ENCODE results near the gene VSTM2B. TPM values are rescaled to one million over a fixed set of nuclear protein-coding genes. Genes with fewer than 3 reads are reported as not detected.

VSTM2B gene
- total RNA-seq, 1 donor from 2014 or later = not detected

GRCh38 chr19:29488316-29488715, 37.5 kb upstream of the VSTM2B start:
- Histone ChIP-seq H3K79me2 (ENCODE audit: low read depth) (no peaks in the 10 kb centered on the region), H3K27ac (no peak overlapping the region), H3F3A (ENCODE audit: low read depth) (no peaks in the 10 kb centered on the region), H2AFZ (replicated peaks) (no peak overlapping the region), H3K4me2 (no peak overlapping the region), H3K4me3 (no peak overlapping the region), H4K20me1 (ENCODE audit: low read depth) (no peaks in the 10 kb centered on the region), H3K27me3 (peaks cover 10% of the 10 kb centered on the region), H3K9ac (no peak overlapping the region), H3K36me3 (no peaks in the 10 kb centered on the region), H3K4me1 (no peaks in the 10 kb centered on the region), H3K9me3 (ENCODE audit: low read depth) (no peaks in the 10 kb centered on the region)
- DNase-seq (ENCODE audit: low spot score) = no peak
- Mint-ChIP-seq H3K27ac (no peak overlapping the region), H3K36me3 (no peaks in the 10 kb centered on the region), H3K27me3 (ENCODE audit: insufficient read depth, low read depth) (peaks cover 3% of the 10 kb centered on the region), H3K4me3 (no peak overlapping the region), H3K4me1 (no peaks in the 10 kb centered on the region), H3K9me3 (peaks cover 2% of the 10 kb centered on the region)
- no peak for TF ChIP-seq CTCF (IDR thresholded peaks at IDR 0.05)
- no peak for TF ChIP-seq EZH2phosphoT487 (IDR thresholded peaks at IDR 0.05)
- TF ChIP-seq EZH2 (IDR thresholded peaks at IDR 0.05) = no peak

GRCh38 chr19:29489172-29489951, 36.4 kb upstream of the VSTM2B start:
- no peak for DNase-seq (ENCODE audit: low spot score)
- Histone ChIP-seq H3K9ac (no peak overlapping the region), H3K79me2 (ENCODE audit: low read depth) (no peaks in the 10 kb centered on the region), H3K27me3 (peaks cover 10% of the 10 kb centered on the region), H2AFZ (replicated peaks) (no peak overlapping the region), H3K27ac (no peak overlapping the region), H3K9me3 (ENCODE audit: low read depth) (no peaks in the 10 kb centered on the region), H3K36me3 (no peaks in the 10 kb centered on the region), H3K4me2 (no peak overlapping the region), H3F3A (ENCODE audit: low read depth) (no peaks in the 10 kb centered on the region), H3K4me1 (no peaks in the 10 kb centered on the region), H4K20me1 (ENCODE audit: low read depth) (no peaks in the 10 kb centered on the region), H3K4me3 (no peak overlapping the region)
- no peak overlapping the region for H3K27ac Mint-ChIP-seq
- H3K4me3 Mint-ChIP-seq = no peak overlapping the region
- H3K4me1 Mint-ChIP-seq = no peaks in the 10 kb centered on the region
- no peak for TF ChIP-seq CTCF (IDR thresholded peaks at IDR 0.05)
- no peak for TF ChIP-seq EZH2 (IDR thresholded peaks at IDR 0.05)
- no peak for TF ChIP-seq EZH2phosphoT487 (IDR thresholded peaks at IDR 0.05)
- peaks cover 8% of the 10 kb centered on the region for H3K27me3 Mint-ChIP-seq (ENCODE audit: insufficient read depth, low read depth)
- H3K9me3 Mint-ChIP-seq = peaks cover 2% of the 10 kb centered on the region
- H3K36me3 Mint-ChIP-seq = no peaks in the 10 kb centered on the region

DNA sequence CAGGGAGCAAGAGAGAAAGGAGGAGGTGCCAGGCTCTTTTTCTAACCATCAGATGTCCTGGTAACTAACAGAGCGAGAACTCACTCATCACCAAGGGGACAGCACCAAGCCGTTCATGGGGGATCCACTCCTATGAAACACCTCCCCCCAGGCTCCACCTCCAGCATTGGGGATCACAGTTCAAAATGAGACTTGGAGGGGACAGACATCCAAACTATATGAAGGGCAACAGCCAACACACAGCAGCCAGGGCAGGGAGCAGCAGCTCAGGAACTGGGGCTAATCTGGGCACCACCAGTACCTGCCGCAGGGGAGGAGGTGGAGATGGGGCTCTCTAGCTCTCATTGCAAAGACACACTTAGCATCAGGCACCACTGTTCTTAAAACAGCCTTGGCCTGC, 34.3 kb upstream of the VSTM2B start:
- Mint-ChIP-seq H3K4me1 (no peaks in the 10 kb centered on the region), H3K9me3 (no peaks in the 10 kb centered on the region), H3K36me3 (no peaks in the 10 kb centered on the region), H3K27me3 (ENCODE audit: insufficient read depth, low read depth) (peaks cover 10% of the 10 kb centered on the region), H3K4me3 (no peak overlapping the region), H3K27ac (no peak overlapping the region)
- no peaks in the 10 kb centered on the region for H3K79me2 ChIP-seq (ENCODE audit: low read depth)
- H3K4me1 ChIP-seq = no peaks in the 10 kb centered on the region
- no peak for TF ChIP-seq EZH2phosphoT487 (IDR thresholded peaks at IDR 0.05)
- TF ChIP-seq EZH2 (IDR thresholded peaks at IDR 0.05) = no peak
- no peak for TF ChIP-seq CTCF (IDR thresholded peaks at IDR 0.05)
- H4K20me1 ChIP-seq (ENCODE audit: low read depth) = no peaks in the 10 kb centered on the region
- no peak for DNase-seq (ENCODE audit: low spot score)
- peaks cover 10% of the 10 kb centered on the region for H3K27me3 ChIP-seq
- H3K9ac ChIP-seq = no peak overlapping the region
- no peak overlapping the region for H3K27ac ChIP-seq
- no peak overlapping the region for H2AFZ ChIP-seq (replicated peaks)
- H3K36me3 ChIP-seq = no peaks in the 10 kb centered on the region
- no peak overlapping the region for H3K4me3 ChIP-seq
- no peaks in the 10 kb centered on the region for H3K9me3 ChIP-seq (ENCODE audit: low read depth)
- no peaks in the 10 kb centered on the region for H3F3A ChIP-seq (ENCODE audit: low read depth)
- H3K4me2 ChIP-seq = no peak overlapping the region
